GM03348 (cell line): ENCODE measurements around the gene AP5B1.
"Not testable (repeated sequence)": the region's sequence is repeated elsewhere in the genome, so short reads cannot be mapped to it uniquely, and the experiment has no call there.

ENCODE experiments used
- DNase-seq: peaks from one replicate; pipeline ENCODE4 v3.0.0; 2012; ENCODE audit warnings: low spot score

The AP5B1 gene

GRCh38 chr11:65786008-65786785 is 5.4 kb upstream of the AP5B1 start:
- peak; percentile 48 for DNase-seq

- no peak for DNase-seq
Measured at GRCh38 chr11:65785319-65786007, 4.7 kb upstream of the AP5B1 start.

- DNase-seq, result no peak
Measured at GRCh38 chr11:65782816-65783228, 2.0 kb upstream of the AP5B1 start.

GRCh38 chr11:65781962-65782815 is 1.4 kb upstream of the AP5B1 start:
- no peak for DNase-seq

GRCh38 chr11:65781152-65781961 is 581 bp upstream of the AP5B1 start:
- peak; percentile 68 for DNase-seq

- peak; percentile 95 for DNase-seq
Measured at GRCh38 chr11:65779919-65780769, 632 bp downstream of the AP5B1 start.

GRCh38 chr11:65779669-65779918 is 1.2 kb downstream of the AP5B1 start:
- DNase-seq, result no peak

GRCh38 chr11:65778901-65779668 is 1.7 kb downstream of the AP5B1 start:
- DNase-seq, result no peak

- DNase-seq, result no peak
Measured at GRCh38 chr11:65778431-65778900, 2.3 kb downstream of the AP5B1 start.

GRCh38 chr11:65777821-65778361 is 2.9 kb downstream of the AP5B1 start:
- no peak for DNase-seq

GRCh38 chr11:65777241-65777640 is 3.5 kb downstream of the AP5B1 start:
- no peak for DNase-seq

GRCh38 chr11:65776710-65777141 is 4.0 kb downstream of the AP5B1 start:
- DNase-seq, result no peak

- DNase-seq, result peak; percentile 2
Measured at GRCh38 chr11:65776196-65776595, 4.6 kb downstream of the AP5B1 start.

- peak; percentile 1 for DNase-seq
Measured at GRCh38 chr11:65774525-65775306, 6.1 kb downstream of the AP5B1 start.

GRCh38 chr11:65773784-65774411 is 6.9 kb downstream of the AP5B1 start:
- DNase-seq, result peak; percentile 35

GRCh38 chr11:65771589-65772112 is 9.1 kb downstream of the AP5B1 start:
- no peak for DNase-seq

GRCh38 chr11:65770951-65771567 is 9.7 kb downstream of the AP5B1 start:
- DNase-seq, result no peak

- DNase-seq, result not testable (repeated sequence)
Measured at GRCh38 chr11:65767806-65768205, 13.0 kb downstream of the AP5B1 start.
